KMS-11 (cell line): ENCODE results near the gene PIEZO2.

Experiments
- H2AFZ ChIP-seq: fragments of 200-600 bp; sonication (generic); 2 replicates; pipeline ENCODE4 v1.6.1; 2016; ENCODE audit warnings: antibody characterized with exemption, mixed run types, low read depth
- H3K27ac ChIP-seq: fragments of 200-600 bp; sonication (generic); 2 replicates; pipeline ENCODE4 v1.6.1; 2016; ENCODE audit warnings: mild to moderate bottlenecking, mixed run types
- H3K27me3 ChIP-seq: fragments of 200-600 bp; sonication (generic); 2 replicates; pipeline ENCODE4 v1.6.1; 2017; ENCODE audit warnings: mild to moderate bottlenecking, low read depth, mixed run types, moderate library complexity; ENCODE audit not compliant: insufficient read depth
- H3K36me3 ChIP-seq: fragments of 200-600 bp; sonication (generic); 2 replicates; pipeline ENCODE4 v1.6.1; 2017; ENCODE audit warnings: mild to moderate bottlenecking, mixed run types; ENCODE audit not compliant: insufficient read depth
- H3K4me1 ChIP-seq: fragments of 200-600 bp; sonication (generic); 2 replicates; pipeline ENCODE4 v1.6.1; 2016; ENCODE audit warnings: mild to moderate bottlenecking, low read depth, mixed run types; ENCODE audit not compliant: poor library complexity, severe bottlenecking
- H3K4me2 ChIP-seq: fragments of 200-600 bp; sonication (generic); 2 replicates; pipeline ENCODE4 v1.7.0; 2016; ENCODE audit warnings: mild to moderate bottlenecking, mixed run types
- H3K4me3 ChIP-seq: fragments of 200-600 bp; sonication (generic); IDR thresholded peaks from 2 replicates; pipeline ENCODE4 v1.6.1; 2017; ENCODE audit warnings: low read depth, low read length, mixed read lengths; ENCODE audit not compliant: insufficient read depth
- H3K79me2 ChIP-seq: fragments of 200-600 bp; sonication (generic); 2 replicates; pipeline ENCODE4 v1.6.1; 2016; ENCODE audit warnings: low read depth, mixed run types; ENCODE audit not compliant: insufficient read depth
- H3K9ac ChIP-seq: fragments of 200-600 bp; sonication (generic); 2 replicates; pipeline ENCODE4 v1.6.1; 2016; ENCODE audit warnings: mild to moderate bottlenecking, mixed run types
- H4K20me1 ChIP-seq: fragments of 200-600 bp; sonication (generic); 2 replicates; pipeline ENCODE4 v1.6.1; 2016; ENCODE audit warnings: mild to moderate bottlenecking, mixed run types; ENCODE audit not compliant: insufficient read depth
- CTCF ChIP-seq: fragments of 200-600 bp; sonication (generic); conservative IDR thresholded peaks from 2 replicates; pipeline ENCODE4 v1.6.1; 2017; ENCODE audit warnings: low read depth, mild to moderate bottlenecking, antibody characterized with exemption, low read length, moderate library complexity, mixed read lengths

Gene PIEZO2

GRCh38 chr18:10948421-10948820 lies 200.9 kb downstream of the PIEZO2 start:
- Histone ChIP-seq H3K79me2 (no peaks in the 10 kb centered on the region; the same call in 1 of the 2 replicates), H3K4me1 (peaks cover 67% of the 10 kb centered on the region), H3K36me3 (no peaks in the 10 kb centered on the region; the same call in 1 of the 2 replicates), H3K27ac (peak overlapping the region; percentile 91; the same call in 1 of the 2 replicates), H3K27me3 (no peaks in the 10 kb centered on the region), H2AFZ (no peak overlapping the region), H3K9ac (no peak overlapping the region), H4K20me1 (no peaks in the 10 kb centered on the region), H3K4me2 (peak overlapping the region; percentile 84; the same call in 1 of the 2 replicates), H3K4me3 (no peak overlapping the region)
- no peak for TF ChIP-seq CTCF

- Histone ChIP-seq H3K9ac (no peak overlapping the region), H3K27me3 (no peaks in the 10 kb centered on the region), H3K79me2 (no peaks in the 10 kb centered on the region; the same call in 1 of the 2 replicates), H3K36me3 (no peaks in the 10 kb centered on the region; the same call in 1 of the 2 replicates), H3K4me3 (no peak overlapping the region), H4K20me1 (no peaks in the 10 kb centered on the region), H3K27ac (no peak overlapping the region), H3K4me1 (peaks cover 43% of the 10 kb centered on the region), H2AFZ (no peak overlapping the region), H3K4me2 (no peak overlapping the region)
- TF ChIP-seq CTCF, result no peak
Measured at GRCh38 chr18:10946058-10946457, 203.3 kb downstream of the PIEZO2 start.

GRCh38 chr18:10942998-10943397 lies 206.4 kb downstream of the PIEZO2 start:
- H3K9ac ChIP-seq, result no peak overlapping the region
- no peak for TF ChIP-seq CTCF
- H3K79me2 ChIP-seq, result no peaks in the 10 kb centered on the region; the same call in 1 of the 2 replicates
- no peaks in the 10 kb centered on the region for H3K27me3 ChIP-seq
- H3K27ac ChIP-seq, result no peak overlapping the region
- H3K4me2 ChIP-seq, result no peak overlapping the region
- H3K36me3 ChIP-seq, result no peaks in the 10 kb centered on the region; the same call in 1 of the 2 replicates
- peaks cover 12% of the 10 kb centered on the region for H3K4me1 ChIP-seq
- no peak overlapping the region for H2AFZ ChIP-seq
- no peaks in the 10 kb centered on the region for H4K20me1 ChIP-seq
- no peak overlapping the region for H3K4me3 ChIP-seq

- Histone ChIP-seq H3K36me3 (no peaks in the 10 kb centered on the region), H3K27ac (no peak overlapping the region), H3K4me3 (no peak overlapping the region), H3K9ac (no peak overlapping the region), H2AFZ (no peak overlapping the region), H4K20me1 (no peaks in the 10 kb centered on the region), H3K4me2 (no peak overlapping the region), H3K79me2 (no peaks in the 10 kb centered on the region), H3K4me1 (no peaks in the 10 kb centered on the region), H3K27me3 (no peaks in the 10 kb centered on the region)
- TF ChIP-seq CTCF, result no peak
Measured at GRCh38 chr18:10939822-10940221, 209.5 kb downstream of the PIEZO2 start.
